GM18508 (cell line): ENCODE data around the gene TPSAB1.
"Not testable (repeated sequence)": the region's sequence is repeated elsewhere in the genome, so short reads cannot be mapped to it uniquely, and the experiment has no call there.

Experiments
- ATAC-seq: cut with Tn5 transposase; IDR thresholded peaks from one replicate; pipeline ENCODE4 v1.9.1; 2021; ENCODE audit warnings: moderate number of reproducible peaks; ENCODE audit not compliant: insufficient read depth, unreplicated experiment

The TPSAB1 gene

GRCh38 chr16:1240436-1240835 is at the start of gene TPSAB1:
Gene TPSAB1, plus strand, starts transcription at chr16:1240705. Its CDS starts 234 bp downstream, at chr16:1240939.
- not testable (repeated sequence) for ATAC-seq

GRCh38 chr16:1190789-1191188 is 49.7 kb upstream of the TPSAB1 start:
- ATAC-seq, result not testable (repeated sequence)

- ATAC-seq, result no peak
Measured at GRCh38 chr16:1192384-1193073, 48.0 kb upstream of the TPSAB1 start.

GRCh38 chr16:1193143-1193824 is 47.2 kb upstream of the TPSAB1 start:
- no peak for ATAC-seq

GRCh38 chr16:1193825-1194581 is 46.5 kb upstream of the TPSAB1 start:
- ATAC-seq, result no peak

GRCh38 chr16:1194665-1195392 is 45.7 kb upstream of the TPSAB1 start:
- ATAC-seq, result no peak

- no peak for ATAC-seq
Measured at GRCh38 chr16:1195393-1195666, 45.2 kb upstream of the TPSAB1 start.

GRCh38 chr16:1196494-1196893 is 44.0 kb upstream of the TPSAB1 start:
- ATAC-seq, result no peak

- ATAC-seq, result no peak
Measured at GRCh38 chr16:1197237-1197866, 43.2 kb upstream of the TPSAB1 start.

GRCh38 chr16:1198194-1198593 is 42.3 kb upstream of the TPSAB1 start:
- no peak for ATAC-seq

- ATAC-seq, result not testable (repeated sequence)
Measured at GRCh38 chr16:1198671-1199346, 41.7 kb upstream of the TPSAB1 start.

- ATAC-seq, result no peak
Measured at GRCh38 chr16:1199347-1200013, 41.0 kb upstream of the TPSAB1 start.

GRCh38 chr16:1200014-1200627 is 40.4 kb upstream of the TPSAB1 start:
- ATAC-seq, result no peak

GRCh38 chr16:1201444-1201843 is 39.1 kb upstream of the TPSAB1 start:
- ATAC-seq, result no peak

GRCh38 chr16:1202274-1202673 is 38.2 kb upstream of the TPSAB1 start:
- ATAC-seq, result no peak

- ATAC-seq, result no peak
Measured at GRCh38 chr16:1204933-1205332, 35.6 kb upstream of the TPSAB1 start.

GRCh38 chr16:1206326-1206725 is 34.2 kb upstream of the TPSAB1 start:
- ATAC-seq, result no peak

- ATAC-seq, result no peak
Measured at GRCh38 chr16:1206786-1207185, 33.7 kb upstream of the TPSAB1 start.
